GM12801 (cell line): Measurements from ENCODE around the gene ATG12.

Source experiments
- CTCF ChIP-seq: IDR thresholded peaks from one replicate; pipeline ENCODE4 v1.5.1; 2011; ENCODE audit warnings: control low read depth; ENCODE audit not compliant: insufficient read length; ENCODE audit errors: extremely low read depth

The ATG12 gene

DNA sequence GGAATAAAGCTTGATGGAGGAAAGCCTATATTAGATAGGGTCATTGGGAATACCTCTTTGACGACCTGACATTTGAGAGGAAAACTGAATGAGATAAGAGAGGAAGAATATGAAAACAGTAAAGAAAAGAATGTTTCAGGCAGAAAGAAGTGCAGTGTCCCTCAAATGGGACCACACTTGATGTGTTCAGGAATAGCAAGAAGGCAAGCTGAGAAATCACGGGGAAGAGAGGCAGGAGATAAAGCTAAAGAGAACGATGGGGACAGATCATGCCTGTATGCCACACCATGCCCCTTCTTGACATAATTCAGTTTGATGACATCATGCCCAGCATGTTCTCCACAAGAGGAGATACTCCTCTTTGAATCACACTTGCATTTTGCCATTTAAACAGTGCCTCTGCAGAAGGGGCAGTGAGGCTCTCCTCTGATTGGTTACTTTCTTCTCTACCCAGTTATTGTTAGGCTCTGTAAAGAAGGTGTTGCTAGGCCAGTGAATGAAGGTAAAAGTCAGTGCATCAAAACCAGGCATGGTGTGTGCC, 8.0 kb upstream of the ATG12 start:
- no peak for TF ChIP-seq CTCF

DNA sequence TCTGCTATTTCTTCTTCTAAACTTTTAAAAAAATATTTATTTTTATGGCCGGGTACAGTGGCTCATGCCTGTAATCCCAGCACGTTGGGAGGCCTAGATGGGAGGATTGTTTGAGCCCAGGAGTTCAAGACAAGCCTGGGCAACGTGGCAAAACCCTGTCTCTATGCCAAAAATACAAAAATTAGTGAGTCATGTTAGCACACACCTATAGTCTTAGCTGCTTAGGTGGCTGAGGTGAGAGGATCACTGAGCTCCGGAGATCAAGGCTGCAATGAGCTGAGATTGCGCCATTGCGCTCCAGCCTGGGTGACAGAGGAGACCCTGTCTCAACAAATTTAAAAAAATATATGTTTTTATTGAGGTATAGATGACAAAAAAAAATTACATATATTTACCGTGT, 5.9 kb upstream of the ATG12 start:
- no peak for TF ChIP-seq CTCF

- TF ChIP-seq CTCF: no peak
Measured at GRCh38 chr5:115844321-115844817, 3.0 kb upstream of the ATG12 start.

DNA sequence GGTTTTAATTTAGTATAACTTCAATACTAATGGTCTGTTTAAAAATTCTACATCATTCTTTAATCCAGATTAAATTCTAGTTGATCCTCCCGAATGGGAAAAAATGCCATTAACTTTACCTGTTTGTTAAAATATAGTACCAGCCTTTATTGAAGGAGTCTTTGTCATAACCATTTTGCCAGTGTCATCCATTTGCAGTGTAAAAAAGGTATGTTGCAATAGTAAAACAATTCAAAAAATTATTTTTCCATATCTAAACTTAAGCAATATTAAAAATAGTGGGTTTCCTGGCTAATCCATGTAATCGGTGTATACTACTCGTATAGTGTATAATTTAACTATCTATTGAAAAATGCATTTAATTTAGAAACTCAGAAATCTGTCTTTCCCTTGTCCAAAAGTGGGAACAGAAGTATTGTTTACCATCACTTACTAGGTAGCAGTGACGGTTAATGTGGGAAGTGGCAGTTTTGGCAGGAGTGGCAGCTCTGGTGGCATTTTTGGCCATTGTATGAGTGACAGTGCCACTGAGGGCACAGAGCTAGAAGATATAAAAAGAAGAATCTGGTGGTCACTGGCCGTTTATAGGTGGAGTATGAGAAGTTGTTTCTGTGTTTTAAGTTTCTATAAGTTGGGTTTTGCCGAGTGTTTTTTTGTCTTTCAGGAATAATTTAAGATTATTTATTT, 2.2 kb upstream of the ATG12 start:
- no peak for TF ChIP-seq CTCF

GRCh38 chr5:115842952-115843351, 1.6 kb upstream of the ATG12 start:
- TF ChIP-seq CTCF: no peak

GRCh38 chr5:115842089-115842935, 947 bp upstream of the ATG12 start:
- no peak for TF ChIP-seq CTCF

DNA sequence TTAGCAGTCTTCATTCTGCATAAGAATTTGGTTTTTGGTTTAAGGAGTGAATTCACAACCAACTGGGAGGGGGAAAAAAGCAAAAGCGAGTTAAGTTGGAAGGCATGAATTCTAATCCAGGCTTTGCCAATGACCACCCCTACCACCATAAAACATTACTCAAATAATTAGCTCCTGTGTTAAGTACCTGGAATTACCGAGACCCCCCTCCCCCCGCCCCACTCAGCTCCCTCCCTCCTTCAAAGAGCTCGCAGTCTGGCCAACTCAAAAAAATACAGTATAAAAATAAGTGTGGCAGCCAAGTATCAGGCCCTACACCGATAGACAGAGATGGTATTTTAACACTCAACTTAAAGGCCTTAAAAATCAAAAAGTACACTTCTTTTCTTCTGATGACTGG, 492 bp downstream of the ATG12 start:
- TF ChIP-seq CTCF: no peak
